ENCODE results near the gene TMEM217. TPM values are rescaled to one million over a fixed set of nuclear protein-coding genes. Genes with fewer than 3 reads are reported as not detected.
A peak's percentile ranks its signal among the peaks of the same experiment; 100 is the strongest.

TMEM217 gene
- total and polyA plus RNA-seq, 9 donors = 0.34 to 1.3 (median 0.80) TPM

DNA sequence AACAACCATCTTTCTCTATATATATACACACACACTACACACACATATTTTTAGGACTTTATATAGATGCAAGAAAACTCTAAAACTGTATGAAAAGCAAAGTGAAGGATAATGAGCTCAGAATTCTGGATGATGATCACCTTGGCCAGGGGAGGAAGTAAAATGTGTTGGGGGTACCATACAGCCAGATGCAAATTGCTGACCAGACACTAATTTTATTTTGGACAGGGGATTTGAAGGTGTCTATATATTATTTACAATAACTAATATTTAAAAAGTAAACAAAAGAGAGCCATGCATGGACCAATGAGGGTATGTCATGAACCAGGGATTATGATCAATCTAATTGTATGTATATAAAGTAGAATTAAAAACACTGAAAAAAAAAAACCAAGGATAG is 20.2 kb downstream of the TMEM217 start:
- Histone ChIP-seq H3K4me3 (ENCODE audit: low read length) (no peak overlapping the region), H3K4me1 (ENCODE audit: control insufficient read depth, insufficient read depth, low read length) (peaks cover 18% of the 10 kb centered on the region), H3K9me3 (replicated peaks; ENCODE audit: control insufficient read depth, low read depth, low read length) (no peaks in the 10 kb centered on the region), H3K27ac (ENCODE audit: low read length) (no peak overlapping the region), H3K27me3 (ENCODE audit: control insufficient read depth, insufficient read depth, low read length) (no peaks in the 10 kb centered on the region), H3K36me3 (ENCODE audit: control insufficient read depth, insufficient read depth, low read length) (no peaks in the 10 kb centered on the region)
- DNase-seq = no peak

DNA sequence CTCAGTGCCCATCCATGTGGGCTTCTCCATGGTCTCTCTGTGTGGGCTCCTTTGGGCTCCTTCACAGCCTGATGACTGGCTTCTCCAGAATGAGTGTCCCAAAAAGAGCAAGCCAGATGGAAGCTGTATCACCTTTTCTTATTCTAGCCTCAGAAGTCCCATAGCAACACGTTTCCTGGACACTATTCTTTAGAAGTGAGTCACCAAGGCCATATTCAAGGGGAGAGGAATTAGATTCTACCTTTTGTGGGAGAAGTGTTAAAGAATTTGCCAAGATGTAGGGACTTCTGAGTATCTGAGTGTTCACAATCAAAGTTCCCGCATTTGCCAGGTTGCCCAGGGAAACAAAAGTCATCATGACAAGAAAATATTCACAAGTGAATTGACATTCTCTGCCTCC is 21.0 kb downstream of the TMEM217 start:
- Histone ChIP-seq H3K9me3 (replicated peaks; ENCODE audit: control insufficient read depth, low read depth, low read length) (no peaks in the 10 kb centered on the region), H3K4me3 (ENCODE audit: low read length) (no peak overlapping the region), H3K36me3 (ENCODE audit: control insufficient read depth, insufficient read depth, low read length) (no peaks in the 10 kb centered on the region), H3K27ac (ENCODE audit: low read length) (no peak overlapping the region), H3K4me1 (ENCODE audit: control insufficient read depth, insufficient read depth, low read length) (peaks cover 13% of the 10 kb centered on the region), H3K27me3 (ENCODE audit: control insufficient read depth, insufficient read depth, low read length) (no peaks in the 10 kb centered on the region)
- DNase-seq = no peak
- no CpG with 5 or more reads among the region's 2 CpGs for WGBS (ENCODE audit: insufficient coverage)

DNA sequence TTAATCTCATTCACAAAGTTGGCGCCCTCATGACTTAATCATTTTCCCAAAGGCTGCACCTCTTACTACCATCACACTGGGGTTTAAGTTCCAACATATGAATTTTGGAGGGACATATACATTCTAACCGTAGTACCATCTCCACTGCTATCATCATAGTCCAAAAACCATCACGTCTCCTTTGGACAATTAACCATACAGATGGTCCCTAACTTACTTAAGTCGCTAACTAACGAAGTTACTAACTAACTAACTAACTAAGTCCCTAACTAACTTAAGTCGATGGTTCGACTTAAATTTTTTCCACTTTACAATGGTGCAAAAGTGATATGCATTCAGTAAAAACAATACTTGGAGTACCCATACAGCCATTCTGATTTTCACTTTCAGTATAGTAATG is 24.4 kb downstream of the TMEM217 start:
- WGBS (ENCODE audit: insufficient coverage) = 84% methylated on average over 3 of the region's 7 CpGs
- Histone ChIP-seq H3K4me3 (ENCODE audit: low read length) (no peak overlapping the region), H3K27ac (ENCODE audit: low read length) (no peak overlapping the region), H3K4me1 (ENCODE audit: control insufficient read depth, insufficient read depth, low read length) (no peaks in the 10 kb centered on the region), H3K27me3 (ENCODE audit: control insufficient read depth, insufficient read depth, low read length) (no peaks in the 10 kb centered on the region), H3K9me3 (replicated peaks; ENCODE audit: control insufficient read depth, low read depth, low read length) (no peaks in the 10 kb centered on the region), H3K36me3 (ENCODE audit: control insufficient read depth, insufficient read depth, low read length) (no peaks in the 10 kb centered on the region)
- no peak for DNase-seq

DNA sequence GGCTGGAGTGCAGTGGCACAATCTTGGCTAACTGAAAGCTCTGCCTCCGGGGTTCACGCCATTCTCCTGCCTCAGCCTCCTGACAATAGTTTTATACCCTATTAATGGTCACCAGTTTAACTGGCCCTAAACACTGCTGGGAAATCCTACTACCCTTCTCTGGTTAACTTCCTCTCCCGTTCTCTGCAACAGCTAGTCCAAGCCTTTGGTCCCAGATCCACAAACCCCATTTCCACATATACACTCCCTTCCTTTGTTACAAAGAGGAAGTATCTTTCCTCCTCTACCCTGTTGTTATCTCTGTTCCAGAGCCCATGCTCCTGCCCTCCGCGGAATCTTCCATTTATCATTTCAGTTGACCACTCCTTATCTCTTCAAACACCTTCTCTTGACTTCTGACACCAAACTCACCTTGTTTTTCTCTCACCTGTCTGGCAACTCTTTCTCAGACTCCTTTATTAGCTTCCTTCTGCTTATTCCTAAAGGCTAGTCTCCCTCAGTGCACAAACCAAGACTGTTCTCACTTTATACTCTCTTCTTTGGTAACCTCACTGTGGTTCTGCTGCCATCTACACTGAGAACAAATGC is 25.4 kb downstream of the TMEM217 start:
- H3K9me3 ChIP-seq (replicated peaks; ENCODE audit: control insufficient read depth, low read depth, low read length) = no peaks in the 10 kb centered on the region
- no peaks in the 10 kb centered on the region for H3K36me3 ChIP-seq (ENCODE audit: control insufficient read depth, insufficient read depth, low read length)
- DNase-seq = no peak
- H3K4me1 ChIP-seq (ENCODE audit: control insufficient read depth, insufficient read depth, low read length) = no peaks in the 10 kb centered on the region
- H3K27me3 ChIP-seq (ENCODE audit: control insufficient read depth, insufficient read depth, low read length) = no peaks in the 10 kb centered on the region
- WGBS (ENCODE audit: insufficient coverage) = 87% methylated on average over 5 of the region's 5 CpGs
- no peak overlapping the region for H3K27ac ChIP-seq (ENCODE audit: low read length)
- H3K4me3 ChIP-seq (ENCODE audit: low read length) = no peak overlapping the region

DNA sequence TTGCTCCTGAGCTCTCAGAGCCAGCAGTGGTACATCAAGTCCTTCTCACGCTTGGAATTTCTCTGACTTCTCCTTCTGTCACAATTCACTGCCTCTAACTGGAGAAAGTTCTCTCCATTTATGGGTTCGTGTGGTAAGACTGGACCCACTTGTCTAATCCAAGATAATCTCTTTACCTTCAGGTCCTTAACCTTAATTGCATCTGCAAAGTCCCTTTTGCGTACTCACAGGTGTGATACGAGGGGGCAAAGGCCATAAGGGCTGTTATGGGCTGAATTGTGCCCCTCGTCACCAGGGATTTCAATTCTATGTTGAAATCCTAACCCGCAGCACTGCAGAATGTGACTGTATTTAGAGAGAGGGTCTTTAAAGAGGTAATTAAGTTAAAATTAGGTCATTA is 27.8 kb downstream of the TMEM217 start:
- no peaks in the 10 kb centered on the region for H3K9me3 ChIP-seq (replicated peaks; ENCODE audit: control insufficient read depth, low read depth, low read length)
- H3K27me3 ChIP-seq (ENCODE audit: control insufficient read depth, insufficient read depth, low read length) = no peaks in the 10 kb centered on the region
- no peaks in the 10 kb centered on the region for H3K4me1 ChIP-seq (ENCODE audit: control insufficient read depth, insufficient read depth, low read length)
- no peak overlapping the region for H3K27ac ChIP-seq (ENCODE audit: low read length)
- 75% methylated on average over 4 of the region's 6 CpGs for WGBS (ENCODE audit: insufficient coverage)
- no peaks in the 10 kb centered on the region for H3K36me3 ChIP-seq (ENCODE audit: control insufficient read depth, insufficient read depth, low read length)
- H3K4me3 ChIP-seq (ENCODE audit: low read length) = no peak overlapping the region
- no peak for DNase-seq

DNA sequence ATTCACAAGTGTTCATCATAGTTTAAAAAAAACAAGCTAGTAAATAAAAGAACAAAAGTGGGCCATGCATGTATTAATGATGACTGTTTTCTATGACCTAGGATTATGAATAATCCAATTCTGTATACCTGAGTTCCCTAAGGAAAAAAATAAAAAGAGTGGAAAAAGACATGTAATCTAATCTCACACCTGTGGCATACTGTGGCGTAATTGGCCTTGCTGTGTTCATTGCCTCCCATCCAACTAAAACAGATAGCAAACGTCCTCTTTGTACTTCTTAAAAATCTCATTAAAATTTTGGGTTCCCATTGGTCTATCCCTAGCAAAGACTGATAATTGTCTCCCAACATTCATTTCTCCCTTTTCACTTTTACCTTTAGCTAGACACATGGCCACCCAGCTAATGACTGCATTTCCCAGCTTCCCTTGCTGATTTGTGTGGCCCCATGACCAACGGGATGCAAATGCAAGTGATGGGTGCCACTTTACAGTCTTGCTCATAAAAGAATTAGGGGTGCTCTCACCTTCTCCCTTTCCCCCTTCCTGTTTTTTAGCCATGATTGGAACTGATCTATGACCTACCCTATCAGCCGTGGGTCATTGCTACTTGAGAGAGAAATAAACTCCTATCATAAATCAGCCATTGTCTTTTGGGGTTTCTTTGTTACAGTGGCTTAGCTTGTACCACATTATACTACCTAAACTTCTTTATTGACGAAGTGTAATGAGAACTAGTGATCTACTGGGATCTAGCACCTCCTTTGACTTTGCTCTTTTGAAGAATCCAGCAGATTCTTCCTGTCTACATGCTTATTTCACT is 32.4 kb downstream of the TMEM217 start:
- H3K4me3 ChIP-seq (ENCODE audit: low read length) = no peak overlapping the region
- H3K27ac ChIP-seq (ENCODE audit: low read length) = no peak overlapping the region
- H3K9me3 ChIP-seq (replicated peaks; ENCODE audit: control insufficient read depth, low read depth, low read length) = no peaks in the 10 kb centered on the region
- DNase-seq = no peak
- no peaks in the 10 kb centered on the region for H3K36me3 ChIP-seq (ENCODE audit: control insufficient read depth, insufficient read depth, low read length)
- no peaks in the 10 kb centered on the region for H3K27me3 ChIP-seq (ENCODE audit: control insufficient read depth, insufficient read depth, low read length)
- 71% methylated on average over 3 of the region's 5 CpGs for WGBS (ENCODE audit: insufficient coverage)
- H3K4me1 ChIP-seq (ENCODE audit: control insufficient read depth, insufficient read depth, low read length) = peaks cover 12% of the 10 kb centered on the region

DNA sequence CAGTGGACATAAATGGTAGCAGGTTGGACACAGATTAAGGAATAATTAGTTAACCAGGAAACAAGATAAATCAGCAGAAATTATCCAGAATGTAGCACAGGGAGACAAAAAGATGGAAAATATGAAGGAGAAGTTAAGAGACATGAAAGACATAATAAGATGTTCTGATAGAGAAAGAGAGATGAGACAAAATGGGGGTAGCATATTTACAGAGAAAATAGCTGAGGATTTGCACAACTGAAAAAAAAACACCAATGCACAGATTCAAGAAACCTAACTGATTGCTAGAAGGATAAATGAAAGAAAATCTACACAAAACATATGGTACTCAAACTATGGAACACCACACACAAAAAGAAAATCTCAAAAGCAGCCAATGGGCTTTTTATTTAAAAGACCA is 35.0 kb downstream of the TMEM217 start:
- no peaks in the 10 kb centered on the region for H3K9me3 ChIP-seq (replicated peaks; ENCODE audit: control insufficient read depth, low read depth, low read length)
- H3K27ac ChIP-seq (ENCODE audit: low read length) = peak overlapping the region; percentile 60
- H3K36me3 ChIP-seq (ENCODE audit: control insufficient read depth, insufficient read depth, low read length) = no peaks in the 10 kb centered on the region
- DNase-seq = no peak
- no peaks in the 10 kb centered on the region for H3K27me3 ChIP-seq (ENCODE audit: control insufficient read depth, insufficient read depth, low read length)
- peaks cover 12% of the 10 kb centered on the region for H3K4me1 ChIP-seq (ENCODE audit: control insufficient read depth, insufficient read depth, low read length)
- H3K4me3 ChIP-seq (ENCODE audit: low read length) = peak overlapping the region; percentile 52

DNA sequence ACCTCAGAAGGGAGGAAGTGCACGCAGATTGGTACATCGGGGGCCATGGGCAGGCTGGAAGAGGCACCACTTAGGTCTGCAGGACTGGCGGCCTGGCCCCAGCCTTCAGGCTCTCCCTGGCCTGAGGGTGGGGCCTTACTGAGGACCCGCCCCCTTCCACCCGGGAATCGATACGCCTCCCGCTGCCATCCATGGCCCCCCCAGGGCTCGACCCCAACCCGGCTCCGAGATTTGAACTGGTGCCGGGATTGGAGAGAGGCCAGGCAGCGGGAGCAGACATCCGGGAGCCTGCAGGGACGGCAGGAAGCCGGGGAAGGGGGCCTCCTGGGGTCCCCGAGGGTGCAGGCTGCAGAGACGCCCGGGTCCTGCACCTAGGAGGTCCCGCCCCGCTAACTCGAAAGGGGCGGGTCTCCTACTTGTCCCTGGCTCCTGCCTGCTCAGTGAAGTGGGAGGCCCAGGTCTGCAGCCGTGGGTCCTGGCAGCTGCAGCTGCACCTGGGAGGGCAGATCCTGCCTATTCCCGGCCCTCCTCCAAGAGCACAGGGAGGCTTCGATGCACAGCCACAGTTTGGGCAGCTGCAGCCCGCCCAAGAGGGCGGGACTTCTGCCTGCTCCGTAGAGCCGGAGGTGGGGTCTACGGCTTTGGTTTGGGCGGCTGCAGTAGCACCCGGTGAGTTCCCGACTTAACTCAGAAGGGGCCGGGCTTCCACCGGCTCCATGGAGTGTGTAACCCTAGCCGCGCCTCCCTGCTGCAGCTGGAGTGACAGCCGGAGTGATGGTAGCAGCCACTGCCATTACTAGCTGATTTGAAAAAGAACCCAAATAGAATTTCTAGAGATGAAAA is 35.6 kb downstream of the TMEM217 start:
- Histone ChIP-seq H3K4me1 (ENCODE audit: control insufficient read depth, insufficient read depth, low read length) (peaks cover 12% of the 10 kb centered on the region), H3K4me3 (ENCODE audit: low read length) (peak overlapping the region; percentile 52), H3K36me3 (ENCODE audit: control insufficient read depth, insufficient read depth, low read length) (no peaks in the 10 kb centered on the region), H3K27ac (ENCODE audit: low read length) (peak overlapping the region; percentile 60), H3K9me3 (replicated peaks; ENCODE audit: control insufficient read depth, low read depth, low read length) (no peaks in the 10 kb centered on the region), H3K27me3 (ENCODE audit: control insufficient read depth, insufficient read depth, low read length) (no peaks in the 10 kb centered on the region)
- DNase-seq = peak; percentile 94
- WGBS (ENCODE audit: insufficient coverage) = under 1% methylated on average over 33 of the region's 39 CpGs

DNA sequence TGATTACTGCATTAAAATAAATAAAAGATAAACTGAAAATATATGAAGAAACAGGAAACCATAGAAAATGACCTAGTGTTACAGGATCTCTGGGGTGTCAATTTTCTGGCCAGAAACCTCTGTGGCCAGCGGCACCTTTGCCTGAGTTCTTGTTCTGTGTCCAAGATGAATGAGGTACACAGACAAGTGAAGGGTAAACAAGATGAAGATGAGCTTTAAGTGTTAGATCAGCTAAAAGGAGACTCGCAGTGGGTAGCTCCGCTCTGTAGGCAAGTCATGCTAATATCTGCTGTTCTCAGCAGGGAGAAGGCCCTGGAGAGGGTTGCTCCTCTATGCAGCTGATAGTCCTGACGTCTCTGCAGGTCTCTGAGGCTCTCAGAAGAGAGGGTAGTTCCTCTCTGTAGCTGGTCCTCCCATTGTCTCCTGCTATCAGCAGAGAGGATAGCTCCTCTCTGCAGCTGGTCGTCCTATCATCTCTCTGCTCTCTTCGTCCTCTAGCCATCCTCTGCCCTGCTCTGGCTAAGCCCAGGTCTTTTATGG is 36.3 kb downstream of the TMEM217 start:
- DNase-seq = no peak
- H3K4me1 ChIP-seq (ENCODE audit: control insufficient read depth, insufficient read depth, low read length) = peaks cover 12% of the 10 kb centered on the region
- H3K27ac ChIP-seq (ENCODE audit: low read length) = no peak overlapping the region
- H3K4me3 ChIP-seq (ENCODE audit: low read length) = peak overlapping the region; percentile 52
- H3K27me3 ChIP-seq (ENCODE audit: control insufficient read depth, insufficient read depth, low read length) = no peaks in the 10 kb centered on the region
- WGBS (ENCODE audit: insufficient coverage) = 43% methylated on average over 5 of the region's 6 CpGs
- H3K36me3 ChIP-seq (ENCODE audit: control insufficient read depth, insufficient read depth, low read length) = no peaks in the 10 kb centered on the region
- H3K9me3 ChIP-seq (replicated peaks; ENCODE audit: control insufficient read depth, low read depth, low read length) = no peaks in the 10 kb centered on the region

DNA sequence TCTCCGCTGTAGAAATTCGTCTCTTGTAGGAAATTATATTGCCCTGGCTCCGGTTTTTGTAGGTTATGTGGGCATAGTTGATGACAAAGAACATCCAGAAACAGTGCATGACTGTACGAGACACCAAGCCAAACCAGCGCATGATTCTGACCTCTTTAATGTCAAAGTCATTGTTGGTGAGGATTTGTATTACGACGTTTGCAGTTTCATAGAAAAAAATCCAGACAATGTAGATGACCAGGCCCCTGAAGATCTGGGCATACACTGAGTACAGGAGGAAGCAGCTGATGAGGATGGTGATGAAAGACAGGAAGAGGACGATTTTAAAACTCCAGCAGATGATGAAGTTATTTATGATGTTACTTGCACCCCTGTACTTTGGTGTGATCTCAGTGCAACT is 39.4 kb downstream of the TMEM217 start:
- peaks cover 12% of the 10 kb centered on the region for H3K4me1 ChIP-seq (ENCODE audit: control insufficient read depth, insufficient read depth, low read length)
- no peak overlapping the region for H3K27ac ChIP-seq (ENCODE audit: low read length)
- no peaks in the 10 kb centered on the region for H3K36me3 ChIP-seq (ENCODE audit: control insufficient read depth, insufficient read depth, low read length)
- DNase-seq = no peak
- no peaks in the 10 kb centered on the region for H3K27me3 ChIP-seq (ENCODE audit: control insufficient read depth, insufficient read depth, low read length)
- 68% methylated on average over 7 of the region's 8 CpGs for WGBS (ENCODE audit: insufficient coverage)
- no peak overlapping the region for H3K4me3 ChIP-seq (ENCODE audit: low read length)
- H3K9me3 ChIP-seq (replicated peaks; ENCODE audit: control insufficient read depth, low read depth, low read length) = no peaks in the 10 kb centered on the region
